ENCODE results near the gene GNA14.

- no peak for TF ChIP-seq EZH2 (IDR thresholded peaks at IDR 0.05; ENCODE audit: low read depth, low read length, severe bottlenecking)
- no peak for TF ChIP-seq RFX5 (IDR thresholded peaks at IDR 0.05; ENCODE audit: borderline replicate concordance, low read depth, low read length)
- TF ChIP-seq SIN3A (conservative IDR thresholded peaks at IDR 0.05 in 1 of 2, IDR thresholded peaks at IDR 0.05 in 1 of 2; ENCODE audit: low read depth in 1 of 2, low read length in 2 of 2) = no peak
- no peak for TF ChIP-seq EGR1 (IDR thresholded peaks at IDR 0.05; ENCODE audit: borderline replicate concordance, low read depth, low read length)
- no peak for TF ChIP-seq SRF (IDR thresholded peaks at IDR 0.05; ENCODE audit: low read depth, low read length)
- no peak for TF ChIP-seq CTCF (IDR thresholded peaks at IDR 0.05; ENCODE audit: control extremely low read depth in 1 of 3, insufficient read depth in 1 of 3, low read depth in 1 of 3, low read length in 3 of 3)
Measured at GRCh38 chr9:77495834-77496671, 152.1 kb downstream of the GNA14 start.

Data from H1 (cell line).